MM.1S (cell line): Measurements from ENCODE around the gene GIMAP2.

Experiments
- DNase-seq: peaks from one replicate; pipeline ENCODE4 v3.0.0-alpha.2; 2015
- H2AFZ ChIP-seq: fragments of 300-600 bp; sonication (generic); 2 replicates; pipeline ENCODE4 v1.6.0; 2016; ENCODE audit warnings: antibody characterized with exemption, low read length
- H3F3A ChIP-seq: fragments of 300-600 bp; sonication (generic); 2 replicates; pipeline ENCODE4 v1.6.1; 2016; ENCODE audit warnings: mild to moderate bottlenecking, antibody characterized with exemption, low read length, moderate library complexity, mixed read lengths; ENCODE audit not compliant: insufficient read depth
- H3K27ac ChIP-seq: fragments of 300-600 bp; sonication (generic); 2 replicates; pipeline ENCODE4 v1.5.1; 2016; ENCODE audit warnings: mild to moderate bottlenecking, low read length
- H3K27me3 ChIP-seq: fragments of 300-600 bp; sonication (generic); replicated peaks from 2 replicates; pipeline ENCODE4 v1.6.0; 2016; ENCODE audit warnings: low read length; ENCODE audit not compliant: insufficient read depth
- H3K36me3 ChIP-seq: fragments of 300-600 bp; sonication (generic); replicated peaks from 2 replicates; pipeline ENCODE4 v1.6.1; 2016; ENCODE audit warnings: mild to moderate bottlenecking, low read length, mixed read lengths; ENCODE audit not compliant: insufficient read depth
- H3K4me1 ChIP-seq: fragments of 300-600 bp; sonication (generic); 2 replicates; pipeline ENCODE4 v1.6.1; 2016; ENCODE audit warnings: low read length, mixed read lengths
- H3K4me2 ChIP-seq: fragments of 300-600 bp; sonication (generic); 2 replicates; pipeline ENCODE4 v1.6.0; 2016; ENCODE audit warnings: low read depth, low read length
- H3K4me3 ChIP-seq: fragments of 300-600 bp; sonication (generic); 2 replicates; pipeline ENCODE4 v1.5.1; 2016; ENCODE audit warnings: low read length, mixed read lengths
- H3K79me2 ChIP-seq: fragments of 300-600 bp; sonication (generic); 2 replicates; pipeline ENCODE4 v1.6.1; 2016; ENCODE audit warnings: mixed run types, low read length, mixed read lengths
- H3K9ac ChIP-seq: fragments of 300-600 bp; sonication (generic); 2 replicates; pipeline ENCODE4 v1.6.1; 2016; ENCODE audit warnings: low read length, mixed read lengths
- H3K9me2 ChIP-seq: fragments of 300-600 bp; sonication (generic); replicated peaks from 2 replicates; pipeline ENCODE4 v1.6.1; 2016; ENCODE audit warnings: mild to moderate bottlenecking, low read length, mixed read lengths; ENCODE audit not compliant: insufficient read depth
- H3K9me3 ChIP-seq: fragments of 300-600 bp; sonication (generic); replicated peaks from 2 replicates; pipeline ENCODE4 v1.6.1; 2016; ENCODE audit warnings: mild to moderate bottlenecking, low read length, mixed read lengths; ENCODE audit not compliant: insufficient read depth
- H4K20me1 ChIP-seq: fragments of 300-600 bp; sonication (generic); 2 replicates; pipeline ENCODE4 v1.6.1; 2016; ENCODE audit warnings: mild to moderate bottlenecking, low read length, moderate library complexity, mixed read lengths; ENCODE audit not compliant: insufficient read depth
- CTCF ChIP-seq: fragments of 300-600 bp; sonication (generic); IDR thresholded peaks from 2 replicates; pipeline ENCODE4 v1.5.1; 2016; ENCODE audit warnings: antibody characterized with exemption, low read length, mixed read lengths
- EZH2 ChIP-seq: fragments of 300-600 bp; sonication (generic); optimal IDR thresholded peaks from 2 replicates; pipeline ENCODE3; 2017; ENCODE audit warnings: low read depth, mild to moderate bottlenecking, antibody characterized with exemption, low read length, mixed read lengths
- EZH2phosphoT487 ChIP-seq: fragments of 300-600 bp; sonication (generic); IDR thresholded peaks from 2 replicates; pipeline ENCODE4 v1.6.1; 2018; ENCODE audit warnings: antibody characterized with exemption, low read length

The GIMAP2 gene

GRCh38 chr7:150654692-150655091 is 30.8 kb upstream of the GIMAP2 start:
- TF ChIP-seq EZH2phosphoT487 (no peak), CTCF (no peak), EZH2 (no peak)
- Histone ChIP-seq H3K27ac (no peak overlapping the region), H3K4me1 (no peaks in the 10 kb centered on the region), H3K9me3 (no peaks in the 10 kb centered on the region), H3K9ac (no peak overlapping the region), H3K36me3 (no peaks in the 10 kb centered on the region), H3K9me2 (no peaks in the 10 kb centered on the region), H4K20me1 (no peaks in the 10 kb centered on the region), H3K27me3 (no peaks in the 10 kb centered on the region), H3K79me2 (no peaks in the 10 kb centered on the region), H3K4me3 (no peak overlapping the region), H2AFZ (no peak overlapping the region), H3F3A (no peaks in the 10 kb centered on the region), H3K4me2 (no peak overlapping the region)
- DNase-seq, result no peak

- Histone ChIP-seq H3K27me3 (no peaks in the 10 kb centered on the region), H3K27ac (no peak overlapping the region), H3K4me2 (no peak overlapping the region), H3K9me2 (no peaks in the 10 kb centered on the region), H3K4me3 (no peak overlapping the region), H3F3A (no peaks in the 10 kb centered on the region), H3K9me3 (no peaks in the 10 kb centered on the region), H3K4me1 (no peaks in the 10 kb centered on the region), H3K36me3 (no peaks in the 10 kb centered on the region), H4K20me1 (no peaks in the 10 kb centered on the region), H2AFZ (no peak overlapping the region), H3K9ac (no peak overlapping the region), H3K79me2 (no peaks in the 10 kb centered on the region)
- no peak for DNase-seq
- TF ChIP-seq CTCF (no peak), EZH2phosphoT487 (no peak), EZH2 (no peak)
These were observed 29.5 kb upstream of the GIMAP2 start for GRCh38 chr7:150656047-150656446.

GRCh38 chr7:150657526-150657925 is 28.0 kb upstream of the GIMAP2 start:
- Histone ChIP-seq H3K4me2 (no peak overlapping the region), H4K20me1 (no peaks in the 10 kb centered on the region), H3K9ac (no peak overlapping the region), H3K4me1 (no peaks in the 10 kb centered on the region), H3K9me2 (no peaks in the 10 kb centered on the region), H3K27me3 (no peaks in the 10 kb centered on the region), H3K36me3 (no peaks in the 10 kb centered on the region), H3K27ac (no peak overlapping the region), H3F3A (no peaks in the 10 kb centered on the region), H3K4me3 (no peak overlapping the region), H3K79me2 (no peaks in the 10 kb centered on the region), H3K9me3 (no peaks in the 10 kb centered on the region), H2AFZ (no peak overlapping the region)
- DNase-seq, result no peak
- no peak for TF ChIP-seq CTCF
- TF ChIP-seq EZH2phosphoT487, result no peak
- no peak for TF ChIP-seq EZH2
